Measurements from ENCODE around the gene PGAP3. TPM values are rescaled to one million over a fixed set of nuclear protein-coding genes. Genes with fewer than 3 reads are reported as not detected.

Gene PGAP3
- total RNA-seq, 1 donor from 2014 or later: 12.2 TPM

DNA sequence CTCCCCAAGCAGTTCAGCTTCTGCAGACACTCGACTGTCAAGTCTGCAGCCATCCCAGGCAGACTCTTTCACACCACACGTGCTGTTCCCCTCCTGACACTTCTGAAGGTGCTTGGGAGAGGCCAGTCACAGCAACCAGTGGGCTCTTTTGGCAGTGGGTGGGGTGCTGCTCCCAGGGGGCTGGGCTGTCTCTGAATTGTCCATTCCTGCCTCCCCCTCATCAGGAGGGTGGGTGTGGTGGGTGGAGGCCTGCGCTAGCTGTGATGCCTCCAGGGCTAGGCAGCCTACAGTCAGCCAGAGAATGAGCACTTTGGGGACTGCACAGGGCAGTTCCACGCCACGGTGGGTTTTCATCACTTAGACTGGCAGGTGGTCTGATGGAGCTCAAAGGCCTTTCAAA, 40.6 kb downstream of the PGAP3 start:
- Histone ChIP-seq H3K27me3 (ENCODE audit: insufficient read depth, low read length) (no peaks in the 10 kb centered on the region), H3K36me3 (ENCODE audit: insufficient read depth, low read length) (no peaks in the 10 kb centered on the region), H4K20me1 (ENCODE audit: insufficient read depth, low read length) (peaks cover 74% of the 10 kb centered on the region), H2AFZ (ENCODE audit: low read depth, low read length) (no peak overlapping the region), H3K4me3 (ENCODE audit: insufficient read depth, low read depth, low read length) (no peak overlapping the region), H3K4me1 (ENCODE audit: insufficient read depth, low read length) (peaks cover 10% of the 10 kb centered on the region), H3K27ac (ENCODE audit: low read depth, low read length) (no peak overlapping the region), H3K4me2 (ENCODE audit: low read length) (no peak overlapping the region), H3K9me3 (ENCODE audit: insufficient read depth, low read depth, low read length) (no peaks in the 10 kb centered on the region), H3K79me2 (ENCODE audit: insufficient read depth, low read length) (peaks cover 52% of the 10 kb centered on the region), H3K9ac (ENCODE audit: low read length) (no peak overlapping the region)
- no peak overlapping the region for H3K27ac Mint-ChIP-seq (ENCODE audit: unreplicated experiment)
- peaks cover under 1% of the 10 kb centered on the region for H3K36me3 Mint-ChIP-seq (ENCODE audit: low read depth, unreplicated experiment)
- H3K27me3 Mint-ChIP-seq (ENCODE audit: low read depth, unreplicated experiment): no peaks in the 10 kb centered on the region
- H3K4me1 Mint-ChIP-seq (ENCODE audit: low read depth, unreplicated experiment): peaks cover 33% of the 10 kb centered on the region
- FAIRE-seq (no peak), DNase-seq (ENCODE audit: low read depth) (no peak)
- TF ChIP-seq, protein P1, sequence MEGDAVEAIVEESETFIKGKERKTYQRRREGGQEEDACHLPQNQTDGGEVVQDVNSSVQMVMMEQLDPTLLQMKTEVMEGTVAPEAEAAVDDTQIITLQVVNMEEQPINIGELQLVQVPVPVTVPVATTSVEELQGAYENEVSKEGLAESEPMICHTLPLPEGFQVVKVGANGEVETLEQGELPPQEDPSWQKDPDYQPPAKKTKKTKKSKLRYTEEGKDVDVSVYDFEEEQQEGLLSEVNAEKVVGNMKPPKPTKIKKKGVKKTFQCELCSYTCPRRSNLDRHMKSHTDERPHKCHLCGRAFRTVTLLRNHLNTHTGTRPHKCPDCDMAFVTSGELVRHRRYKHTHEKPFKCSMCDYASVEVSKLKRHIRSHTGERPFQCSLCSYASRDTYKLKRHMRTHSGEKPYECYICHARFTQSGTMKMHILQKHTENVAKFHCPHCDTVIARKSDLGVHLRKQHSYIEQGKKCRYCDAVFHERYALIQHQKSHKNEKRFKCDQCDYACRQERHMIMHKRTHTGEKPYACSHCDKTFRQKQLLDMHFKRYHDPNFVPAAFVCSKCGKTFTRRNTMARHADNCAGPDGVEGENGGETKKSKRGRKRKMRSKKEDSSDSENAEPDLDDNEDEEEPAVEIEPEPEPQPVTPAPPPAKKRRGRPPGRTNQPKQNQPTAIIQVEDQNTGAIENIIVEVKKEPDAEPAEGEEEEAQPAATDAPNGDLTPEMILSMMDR (IDR thresholded peaks at IDR 0.05; ENCODE audit: insufficient read depth, low read depth, low read length): no peak
- TF ChIP-seq EZH2 (IDR thresholded peaks at IDR 0.05; ENCODE audit: insufficient read depth, low read length): no peak
- H3K9me3 Mint-ChIP-seq (ENCODE audit: unreplicated experiment): no peaks in the 10 kb centered on the region
- H3K4me3 Mint-ChIP-seq (ENCODE audit: unreplicated experiment): no peak overlapping the region

GRCh38 chr17:39643271-39643670, 44.6 kb downstream of the PGAP3 start:
- H3K36me3 Mint-ChIP-seq (ENCODE audit: low read depth, unreplicated experiment): peaks cover 3% of the 10 kb centered on the region
- H3K36me3 ChIP-seq (ENCODE audit: insufficient read depth, low read length): no peaks in the 10 kb centered on the region
- no peaks in the 10 kb centered on the region for H3K27me3 ChIP-seq (ENCODE audit: insufficient read depth, low read length)
- peaks cover 78% of the 10 kb centered on the region for H3K79me2 ChIP-seq (ENCODE audit: insufficient read depth, low read length)
- peak overlapping the region; percentile 31 for H3K4me2 ChIP-seq (ENCODE audit: low read length)
- no peak overlapping the region for H3K27ac Mint-ChIP-seq (ENCODE audit: unreplicated experiment)
- no peak overlapping the region for H2AFZ ChIP-seq (ENCODE audit: low read depth, low read length)
- DNase-seq (ENCODE audit: low read depth): peak; percentile 36
- H3K9me3 Mint-ChIP-seq (ENCODE audit: unreplicated experiment): no peaks in the 10 kb centered on the region
- H4K20me1 ChIP-seq (ENCODE audit: insufficient read depth, low read length): peaks cover 84% of the 10 kb centered on the region
- no peaks in the 10 kb centered on the region for H3K27me3 Mint-ChIP-seq (ENCODE audit: low read depth, unreplicated experiment)
- TF ChIP-seq, protein P1 (IDR thresholded peaks at IDR 0.05; ENCODE audit: insufficient read depth, low read depth, low read length): no peak
- no peak for TF ChIP-seq EZH2 (IDR thresholded peaks at IDR 0.05; ENCODE audit: insufficient read depth, low read length)
- no peak overlapping the region for H3K27ac ChIP-seq (ENCODE audit: low read depth, low read length)
- no peaks in the 10 kb centered on the region for H3K9me3 ChIP-seq (ENCODE audit: insufficient read depth, low read depth, low read length)
- peaks cover 16% of the 10 kb centered on the region for H3K4me1 ChIP-seq (ENCODE audit: insufficient read depth, low read length)
- H3K4me1 Mint-ChIP-seq (ENCODE audit: low read depth, unreplicated experiment): peaks cover 43% of the 10 kb centered on the region
- no peak overlapping the region for H3K9ac ChIP-seq (ENCODE audit: low read length)
- H3K4me3 ChIP-seq (ENCODE audit: insufficient read depth, low read depth, low read length): no peak overlapping the region
- H3K4me3 Mint-ChIP-seq (ENCODE audit: unreplicated experiment): peak overlapping the region; percentile 55
- FAIRE-seq: no peak

GRCh38 chr17:39642291-39643074, 45.4 kb downstream of the PGAP3 start:
- H3K4me2 ChIP-seq (ENCODE audit: low read length): peak overlapping the region; percentile 31
- H2AFZ ChIP-seq (ENCODE audit: low read depth, low read length): no peak overlapping the region
- no peak overlapping the region for H3K9ac ChIP-seq (ENCODE audit: low read length)
- no peaks in the 10 kb centered on the region for H3K27me3 Mint-ChIP-seq (ENCODE audit: low read depth, unreplicated experiment)
- H3K79me2 ChIP-seq (ENCODE audit: insufficient read depth, low read length): peaks cover 86% of the 10 kb centered on the region
- FAIRE-seq (no peak), DNase-seq (ENCODE audit: low read depth) (no peak)
- no peaks in the 10 kb centered on the region for H3K36me3 ChIP-seq (ENCODE audit: insufficient read depth, low read length)
- no peaks in the 10 kb centered on the region for H3K27me3 ChIP-seq (ENCODE audit: insufficient read depth, low read length)
- H3K9me3 Mint-ChIP-seq (ENCODE audit: unreplicated experiment): no peaks in the 10 kb centered on the region
- peaks cover 24% of the 10 kb centered on the region for H3K4me1 ChIP-seq (ENCODE audit: insufficient read depth, low read length)
- no peak overlapping the region for H3K4me3 Mint-ChIP-seq (ENCODE audit: unreplicated experiment)
- H3K9me3 ChIP-seq (ENCODE audit: insufficient read depth, low read depth, low read length): no peaks in the 10 kb centered on the region
- peaks cover 50% of the 10 kb centered on the region for H3K4me1 Mint-ChIP-seq (ENCODE audit: low read depth, unreplicated experiment)
- H3K27ac Mint-ChIP-seq (ENCODE audit: unreplicated experiment): no peak overlapping the region
- TF ChIP-seq, protein P1 (IDR thresholded peaks at IDR 0.05; ENCODE audit: insufficient read depth, low read depth, low read length): no peak
- no peak for TF ChIP-seq EZH2 (IDR thresholded peaks at IDR 0.05; ENCODE audit: insufficient read depth, low read length)
- H3K36me3 Mint-ChIP-seq (ENCODE audit: low read depth, unreplicated experiment): peaks cover 3% of the 10 kb centered on the region
- no peak overlapping the region for H3K27ac ChIP-seq (ENCODE audit: low read depth, low read length)
- no peak overlapping the region for H3K4me3 ChIP-seq (ENCODE audit: insufficient read depth, low read depth, low read length)
- H4K20me1 ChIP-seq (ENCODE audit: insufficient read depth, low read length): peaks cover 86% of the 10 kb centered on the region
